ENCODE data around the gene KCNJ18.
"Not testable (repeated sequence)": the region's sequence is repeated elsewhere in the genome, so short reads cannot be mapped to it uniquely, and the experiment has no call there.

DNA sequence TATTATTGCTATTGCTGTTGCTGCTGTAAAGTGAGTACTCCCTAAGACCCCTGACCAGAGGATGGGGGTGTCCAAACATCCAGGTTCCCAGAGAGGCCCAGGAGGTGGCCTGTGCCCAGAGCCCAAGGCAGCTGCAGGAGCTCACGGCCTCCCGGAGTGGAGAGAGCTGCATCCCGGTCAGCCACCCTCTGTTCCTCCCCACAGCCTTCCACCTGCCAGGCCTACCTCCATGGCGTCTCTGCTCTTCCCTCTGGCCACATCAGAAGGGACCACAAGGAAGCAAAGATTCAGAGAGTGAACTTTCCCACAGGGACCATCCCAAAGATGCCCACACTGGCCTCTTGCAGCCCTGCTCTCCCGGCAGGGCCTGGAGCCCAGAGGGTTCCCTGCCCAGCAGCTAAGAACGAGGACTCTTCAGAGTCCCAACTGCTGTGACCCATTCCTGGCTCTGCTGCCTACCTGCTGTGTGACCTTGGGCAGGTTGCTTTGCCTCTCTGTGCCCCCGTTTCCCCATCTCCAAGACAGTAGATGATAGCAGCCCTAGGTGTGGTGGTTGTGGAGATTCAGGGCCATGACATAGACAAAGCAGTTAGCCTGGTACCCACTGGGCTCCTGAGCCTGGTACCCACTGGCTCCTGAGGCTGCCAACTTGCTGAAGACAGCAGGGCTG, 53.2 kb downstream of the KCNJ18 start:
- TF ChIP-seq, protein P1, sequence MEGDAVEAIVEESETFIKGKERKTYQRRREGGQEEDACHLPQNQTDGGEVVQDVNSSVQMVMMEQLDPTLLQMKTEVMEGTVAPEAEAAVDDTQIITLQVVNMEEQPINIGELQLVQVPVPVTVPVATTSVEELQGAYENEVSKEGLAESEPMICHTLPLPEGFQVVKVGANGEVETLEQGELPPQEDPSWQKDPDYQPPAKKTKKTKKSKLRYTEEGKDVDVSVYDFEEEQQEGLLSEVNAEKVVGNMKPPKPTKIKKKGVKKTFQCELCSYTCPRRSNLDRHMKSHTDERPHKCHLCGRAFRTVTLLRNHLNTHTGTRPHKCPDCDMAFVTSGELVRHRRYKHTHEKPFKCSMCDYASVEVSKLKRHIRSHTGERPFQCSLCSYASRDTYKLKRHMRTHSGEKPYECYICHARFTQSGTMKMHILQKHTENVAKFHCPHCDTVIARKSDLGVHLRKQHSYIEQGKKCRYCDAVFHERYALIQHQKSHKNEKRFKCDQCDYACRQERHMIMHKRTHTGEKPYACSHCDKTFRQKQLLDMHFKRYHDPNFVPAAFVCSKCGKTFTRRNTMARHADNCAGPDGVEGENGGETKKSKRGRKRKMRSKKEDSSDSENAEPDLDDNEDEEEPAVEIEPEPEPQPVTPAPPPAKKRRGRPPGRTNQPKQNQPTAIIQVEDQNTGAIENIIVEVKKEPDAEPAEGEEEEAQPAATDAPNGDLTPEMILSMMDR (IDR thresholded peaks at IDR 0.05; ENCODE audit: borderline replicate concordance, extremely low read depth, low read length, poor library complexity, severe bottlenecking): not testable (repeated sequence)
- TF ChIP-seq EZH2 (IDR thresholded peaks at IDR 0.05; ENCODE audit: borderline replicate concordance, low read depth, low read length, severe bottlenecking): not testable (repeated sequence)
